ENCODE data around the gene KLHL14. TPM values are rescaled to one million over a fixed set of nuclear protein-coding genes. Genes with fewer than 3 reads are reported as not detected.

KLHL14 gene
- total and polyA plus RNA-seq, 10 of the 15 experiments (the other 5 are each of a cell fraction or from before 2014, with no cell fraction given) = 0.03 to 0.05 TPM; not detected in 8

DNA sequence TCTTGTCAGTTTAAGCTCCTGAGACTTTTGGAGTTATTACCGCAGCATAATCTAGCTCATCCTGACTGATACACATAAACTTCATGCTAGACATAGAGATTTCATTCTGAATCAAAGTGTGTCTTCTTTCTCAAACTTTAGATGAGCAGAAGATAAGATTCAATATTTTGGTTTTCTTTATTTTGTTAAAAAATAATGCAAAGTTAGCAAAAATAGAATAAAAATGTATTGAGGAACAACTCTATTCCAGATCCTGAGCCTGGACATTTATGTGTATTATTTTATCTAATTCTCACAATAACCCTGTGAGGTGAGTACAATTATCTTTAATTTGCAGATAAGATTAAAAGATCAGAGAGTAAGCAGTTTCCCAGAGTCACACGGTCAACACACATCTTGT is 38.4 kb downstream of the KLHL14 start:
- ChIA-PET RAD21 (ENCODE audit: unreplicated experiment) (no interaction called here), SMC1A (ENCODE audit: uncharacterized antibody, unreplicated experiment) (interaction anchor here (0.5 kb wide), 1 partner anchor 67 kb away, joined by 3 read pairs; no protein-coding TSS in a partner anchor), CTCF (interaction anchor here (1.2 kb wide), 1 partner anchor 11 kb away, joined by 3 read pairs; no protein-coding TSS in a partner anchor), POLR2A (no interaction called here)
- FAIRE-seq (no peak), DNase-seq (ENCODE audit: low read depth, low spot score) (no peak), ATAC-seq (no peak)
- intact Hi-C loops (cut with micrococcal nuclease; ENCODE audit: unreplicated experiment) (no loop called here), in situ Hi-C loops (cut with MboI) (no loop called here)
- no peak for TF ChIP-seq ASH2L (IDR thresholded peaks at IDR 0.05; ENCODE audit: borderline replicate concordance, low read depth)
- TF ChIP-seq NR2C1 (IDR thresholded peaks at IDR 0.05) = no peak
- TF ChIP-seq, protein P1, sequence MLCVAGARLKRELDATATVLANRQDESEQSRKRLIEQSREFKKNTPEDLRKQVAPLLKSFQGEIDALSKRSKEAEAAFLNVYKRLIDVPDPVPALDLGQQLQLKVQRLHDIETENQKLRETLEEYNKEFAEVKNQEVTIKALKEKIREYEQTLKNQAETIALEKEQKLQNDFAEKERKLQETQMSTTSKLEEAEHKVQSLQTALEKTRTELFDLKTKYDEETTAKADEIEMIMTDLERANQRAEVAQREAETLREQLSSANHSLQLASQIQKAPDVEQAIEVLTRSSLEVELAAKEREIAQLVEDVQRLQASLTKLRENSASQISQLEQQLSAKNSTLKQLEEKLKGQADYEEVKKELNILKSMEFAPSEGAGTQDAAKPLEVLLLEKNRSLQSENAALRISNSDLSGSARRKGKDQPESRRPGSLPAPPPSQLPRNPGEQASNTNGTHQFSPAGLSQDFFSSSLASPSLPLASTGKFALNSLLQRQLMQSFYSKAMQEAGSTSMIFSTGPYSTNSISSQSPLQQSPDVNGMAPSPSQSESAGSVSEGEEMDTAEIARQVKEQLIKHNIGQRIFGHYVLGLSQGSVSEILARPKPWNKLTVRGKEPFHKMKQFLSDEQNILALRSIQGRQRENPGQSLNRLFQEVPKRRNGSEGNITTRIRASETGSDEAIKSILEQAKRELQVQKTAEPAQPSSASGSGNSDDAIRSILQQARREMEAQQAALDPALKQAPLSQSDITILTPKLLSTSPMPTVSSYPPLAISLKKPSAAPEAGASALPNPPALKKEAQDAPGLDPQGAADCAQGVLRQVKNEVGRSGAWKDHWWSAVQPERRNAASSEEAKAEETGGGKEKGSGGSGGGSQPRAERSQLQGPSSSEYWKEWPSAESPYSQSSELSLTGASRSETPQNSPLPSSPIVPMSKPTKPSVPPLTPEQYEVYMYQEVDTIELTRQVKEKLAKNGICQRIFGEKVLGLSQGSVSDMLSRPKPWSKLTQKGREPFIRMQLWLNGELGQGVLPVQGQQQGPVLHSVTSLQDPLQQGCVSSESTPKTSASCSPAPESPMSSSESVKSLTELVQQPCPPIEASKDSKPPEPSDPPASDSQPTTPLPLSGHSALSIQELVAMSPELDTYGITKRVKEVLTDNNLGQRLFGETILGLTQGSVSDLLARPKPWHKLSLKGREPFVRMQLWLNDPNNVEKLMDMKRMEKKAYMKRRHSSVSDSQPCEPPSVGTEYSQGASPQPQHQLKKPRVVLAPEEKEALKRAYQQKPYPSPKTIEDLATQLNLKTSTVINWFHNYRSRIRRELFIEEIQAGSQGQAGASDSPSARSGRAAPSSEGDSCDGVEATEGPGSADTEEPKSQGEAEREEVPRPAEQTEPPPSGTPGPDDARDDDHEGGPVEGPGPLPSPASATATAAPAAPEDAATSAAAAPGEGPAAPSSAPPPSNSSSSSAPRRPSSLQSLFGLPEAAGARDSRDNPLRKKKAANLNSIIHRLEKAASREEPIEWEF (IDR thresholded peaks at IDR 0.05; ENCODE audit: insufficient replicate concordance, low read depth, low read length) = no peak
- TF ChIP-seq SUPT20H (IDR thresholded peaks at IDR 0.05; ENCODE audit: borderline replicate concordance, control insufficient read depth, low read depth, low read length) = no peak
- TF ChIP-seq WRNIP1 (IDR thresholded peaks at IDR 0.05; ENCODE audit: borderline replicate concordance, low read depth, low read length) = no peak
- TF ChIP-seq NBN (IDR thresholded peaks at IDR 0.05) = no peak
- TF ChIP-seq, protein P2, sequence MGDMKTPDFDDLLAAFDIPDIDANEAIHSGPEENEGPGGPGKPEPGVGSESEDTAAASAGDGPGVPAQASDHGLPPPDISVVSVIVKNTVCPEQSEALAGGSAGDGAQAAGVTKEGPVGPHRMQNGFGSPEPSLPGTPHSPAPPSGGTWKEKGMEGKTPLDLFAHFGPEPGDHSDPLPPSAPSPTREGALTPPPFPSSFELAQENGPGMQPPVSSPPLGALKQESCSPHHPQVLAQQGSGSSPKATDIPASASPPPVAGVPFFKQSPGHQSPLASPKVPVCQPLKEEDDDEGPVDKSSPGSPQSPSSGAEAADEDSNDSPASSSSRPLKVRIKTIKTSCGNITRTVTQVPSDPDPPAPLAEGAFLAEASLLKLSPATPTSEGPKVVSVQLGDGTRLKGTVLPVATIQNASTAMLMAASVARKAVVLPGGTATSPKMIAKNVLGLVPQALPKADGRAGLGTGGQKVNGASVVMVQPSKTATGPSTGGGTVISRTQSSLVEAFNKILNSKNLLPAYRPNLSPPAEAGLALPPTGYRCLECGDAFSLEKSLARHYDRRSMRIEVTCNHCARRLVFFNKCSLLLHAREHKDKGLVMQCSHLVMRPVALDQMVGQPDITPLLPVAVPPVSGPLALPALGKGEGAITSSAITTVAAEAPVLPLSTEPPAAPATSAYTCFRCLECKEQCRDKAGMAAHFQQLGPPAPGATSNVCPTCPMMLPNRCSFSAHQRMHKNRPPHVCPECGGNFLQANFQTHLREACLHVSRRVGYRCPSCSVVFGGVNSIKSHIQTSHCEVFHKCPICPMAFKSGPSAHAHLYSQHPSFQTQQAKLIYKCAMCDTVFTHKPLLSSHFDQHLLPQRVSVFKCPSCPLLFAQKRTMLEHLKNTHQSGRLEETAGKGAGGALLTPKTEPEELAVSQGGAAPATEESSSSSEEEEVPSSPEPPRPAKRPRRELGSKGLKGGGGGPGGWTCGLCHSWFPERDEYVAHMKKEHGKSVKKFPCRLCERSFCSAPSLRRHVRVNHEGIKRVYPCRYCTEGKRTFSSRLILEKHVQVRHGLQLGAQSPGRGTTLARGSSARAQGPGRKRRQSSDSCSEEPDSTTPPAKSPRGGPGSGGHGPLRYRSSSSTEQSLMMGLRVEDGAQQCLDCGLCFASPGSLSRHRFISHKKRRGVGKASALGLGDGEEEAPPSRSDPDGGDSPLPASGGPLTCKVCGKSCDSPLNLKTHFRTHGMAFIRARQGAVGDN (IDR thresholded peaks at IDR 0.05) = no peak
- 54% methylated on average over 2 of the region's 2 CpGs for WGBS (ENCODE audit: insufficient coverage, insufficient replicate concordance, low lambda C conversion rate, missing lambda C conversion rate)
- H3K4me3 ChIP-seq = no peak overlapping the region
- H3K9me3 ChIP-seq (replicated peaks; ENCODE audit: control insufficient read depth, insufficient read depth, low read length) = no peaks in the 10 kb centered on the region; the same call in 2 of the 3 replicates
- no peaks in the 10 kb centered on the region for H3K79me2 ChIP-seq (ENCODE audit: control insufficient read depth, insufficient read depth, low read length)
- H3K9ac ChIP-seq (ENCODE audit: control insufficient read depth, insufficient read depth, low read length) = no peak overlapping the region
- no peak overlapping the region for H3K27ac ChIP-seq (ENCODE audit: control insufficient read depth, insufficient read depth)
- no peaks in the 10 kb centered on the region for H3K36me3 ChIP-seq (ENCODE audit: control insufficient read depth in 2 of 2, insufficient read depth in 2 of 2, low read length in 1 of 2)
- no peaks in the 10 kb centered on the region; a peak in 2 of 4 replicates for H3K27me3 ChIP-seq (replicated peaks in 1 of 2; ENCODE audit: control insufficient read depth in 2 of 2, insufficient read depth in 2 of 2, low read length in 1 of 2)
- H3K4me2 ChIP-seq (ENCODE audit: control insufficient read depth, insufficient read depth) = no peak overlapping the region
- peaks cover 3% of the 10 kb centered on the region; the same call in 1 of the 2 replicates for H3K4me1 ChIP-seq (ENCODE audit: control insufficient read depth, insufficient read depth, low read length)
- no TSS peak for BruUV-seq (replicated peaks)
- H4K20me1 ChIP-seq (ENCODE audit: control insufficient read depth, insufficient read depth) = no peaks in the 10 kb centered on the region
- H2AFZ ChIP-seq (ENCODE audit: control insufficient read depth, low read depth, low read length) = no peak overlapping the region

Measured in GM12878 (cell line).